ENCODE data around the gene PRKCSH.
"Not testable (repeated sequence)": the region's sequence is repeated elsewhere in the genome, so short reads cannot be mapped to it uniquely, and the experiment has no call there.

PRKCSH gene

DNA sequence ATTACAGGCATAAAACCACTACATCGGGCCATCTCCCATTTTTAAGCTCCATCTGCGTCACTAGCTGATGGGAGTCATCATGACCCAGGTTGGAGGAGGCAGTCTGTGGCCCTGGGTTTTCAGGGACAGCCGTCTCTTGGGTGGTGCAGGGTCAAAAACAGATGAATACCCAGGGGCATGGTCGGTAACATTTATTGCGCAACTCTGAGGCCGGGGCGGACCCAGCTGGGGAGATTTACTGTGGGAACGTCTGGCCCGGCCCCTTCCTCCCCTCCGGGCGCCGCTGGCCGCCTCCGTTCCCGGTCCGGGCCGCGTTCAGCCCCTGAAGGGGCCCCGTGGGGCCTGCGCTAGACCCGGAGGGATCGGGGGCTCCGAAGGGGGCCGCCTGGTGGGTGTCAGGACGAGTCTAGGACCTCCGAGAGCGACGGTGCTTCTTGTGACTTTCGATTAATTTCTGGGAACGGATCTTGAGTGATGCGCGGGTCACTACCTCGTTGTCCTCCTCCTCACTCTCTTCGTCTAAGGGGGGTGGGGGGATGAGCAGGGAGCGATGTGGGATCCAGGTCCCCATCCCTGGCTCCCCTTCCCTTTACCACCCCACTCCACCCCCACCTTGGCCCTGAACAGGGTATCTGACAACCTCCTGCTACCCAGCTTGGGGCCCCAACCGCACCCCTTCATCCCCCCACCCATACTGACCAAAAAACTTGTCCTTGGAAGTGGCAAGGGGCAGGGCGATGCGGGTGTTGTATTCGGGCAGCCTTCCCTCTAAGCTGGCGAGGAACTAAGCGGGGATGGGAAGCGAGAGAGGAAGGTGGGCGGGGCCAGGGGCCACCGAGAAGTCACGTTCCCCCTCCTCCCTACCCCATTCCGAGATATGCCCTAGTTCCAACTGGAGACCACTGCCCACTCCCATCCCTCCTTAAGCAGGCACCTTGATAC is 14.7 kb upstream of the PRKCSH start:
- DNase-seq = peak; percentile 30

DNA sequence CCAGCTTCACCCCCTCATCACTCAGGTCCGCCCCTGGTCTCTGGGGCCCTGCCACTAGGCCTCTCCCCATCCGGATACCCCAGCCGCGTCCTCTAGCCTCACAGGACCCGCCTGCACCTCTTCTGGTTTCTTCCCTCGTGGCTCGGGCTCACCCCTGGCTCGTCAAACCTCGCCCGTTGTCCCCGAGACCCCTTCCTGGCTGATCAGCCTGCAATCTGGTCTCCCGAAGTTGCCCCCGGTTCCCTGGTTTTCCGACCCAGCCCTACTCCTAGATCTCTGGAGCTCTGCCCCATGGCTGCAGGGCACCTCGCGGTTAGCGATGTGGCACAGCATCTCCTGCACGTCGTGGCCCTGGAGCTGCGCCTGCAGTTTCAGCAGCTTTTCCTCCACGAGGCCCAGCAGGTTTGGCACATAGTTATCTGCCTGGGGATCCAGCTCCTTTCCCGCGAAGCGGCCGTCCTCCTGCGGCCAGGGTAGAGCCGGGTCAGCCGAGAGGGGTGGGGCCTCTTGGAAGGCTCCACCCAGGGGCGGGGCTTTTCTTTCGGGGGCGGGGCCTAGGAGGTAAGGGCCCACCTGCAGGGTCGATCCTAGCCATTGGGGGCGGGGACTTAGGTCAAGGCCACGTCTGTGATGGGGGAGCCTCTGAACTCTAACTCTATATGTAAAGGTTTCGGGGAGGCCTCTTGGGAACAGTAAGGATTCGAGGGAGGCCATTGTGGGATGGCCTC is 13.9 kb upstream of the PRKCSH start:
- DNase-seq = no peak

DNA sequence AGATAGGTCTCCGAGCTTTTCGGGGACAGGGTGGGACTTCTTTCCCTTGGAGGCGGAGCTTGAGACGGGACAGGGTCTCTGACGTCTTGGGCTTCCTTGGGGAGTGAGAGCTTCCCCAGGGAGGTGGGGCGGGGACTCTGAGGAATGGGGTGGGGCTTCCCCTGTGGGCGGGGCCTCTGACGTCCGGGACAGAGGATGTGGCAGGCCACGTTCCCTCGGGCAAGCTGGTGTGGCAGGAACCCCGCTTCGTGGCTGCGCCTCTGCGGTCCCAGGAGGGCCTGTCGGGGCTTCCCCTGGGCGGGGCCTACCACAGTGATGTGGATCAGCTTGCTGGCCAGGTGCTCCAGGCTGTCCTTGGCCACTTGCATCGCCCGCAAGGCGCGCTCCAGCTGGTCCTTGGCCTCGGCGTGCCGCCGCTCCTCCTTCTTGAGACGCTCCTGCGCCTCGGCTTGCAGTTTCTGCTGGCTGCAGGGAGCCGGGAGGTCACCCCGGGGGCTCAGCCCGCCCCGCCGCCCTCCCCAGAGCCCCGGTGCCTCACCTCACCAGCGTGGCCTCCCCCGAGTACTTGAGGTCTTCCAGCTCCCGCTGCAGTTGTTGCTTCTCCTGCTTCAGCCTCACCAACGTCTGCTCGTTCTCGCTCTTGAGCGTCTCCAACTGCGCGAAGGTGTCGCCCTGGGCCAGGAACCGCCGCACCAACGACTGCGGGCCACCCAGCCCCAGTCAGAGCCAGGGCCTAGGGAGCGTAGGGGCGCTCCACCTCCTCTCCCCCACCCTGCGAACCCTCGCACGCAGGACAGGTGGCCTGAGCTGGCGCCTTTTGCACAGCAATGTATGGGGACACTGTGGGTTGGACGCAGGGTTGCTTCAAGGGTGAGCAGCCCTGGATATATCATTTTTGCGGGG is 13.0 kb upstream of the PRKCSH start:
- DNase-seq = no peak

DNA sequence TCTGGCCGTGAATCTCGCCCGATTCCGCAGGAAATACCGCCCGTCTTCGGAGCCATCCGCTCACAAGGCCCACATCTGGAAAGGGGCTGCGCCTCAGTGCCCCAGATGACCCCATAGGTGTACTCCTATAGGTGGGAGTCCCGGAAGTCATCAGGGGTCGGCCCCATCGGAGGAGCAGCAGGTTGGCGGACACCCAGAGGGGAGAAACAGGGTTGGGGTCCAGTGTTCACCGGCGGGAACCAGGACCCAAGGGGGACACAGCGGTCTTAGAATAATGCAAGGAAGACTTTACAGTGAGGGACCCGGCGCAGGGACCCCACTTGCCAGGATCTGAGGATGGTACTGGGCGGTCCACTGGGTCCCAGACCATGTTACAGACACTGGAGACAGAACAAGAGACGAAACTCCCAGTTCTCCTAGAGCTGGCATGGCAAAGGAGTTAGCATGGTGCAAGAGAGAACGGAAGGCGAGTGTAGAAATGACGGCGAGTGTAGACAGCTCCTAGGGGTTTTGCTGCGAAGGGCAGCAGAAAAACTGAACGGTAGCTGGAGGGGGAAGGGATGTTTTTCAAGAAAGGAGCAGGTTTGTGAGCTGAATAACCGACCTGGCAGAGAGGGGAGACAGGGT is 12.2 kb upstream of the PRKCSH start:
- DNase-seq = no peak

DNA sequence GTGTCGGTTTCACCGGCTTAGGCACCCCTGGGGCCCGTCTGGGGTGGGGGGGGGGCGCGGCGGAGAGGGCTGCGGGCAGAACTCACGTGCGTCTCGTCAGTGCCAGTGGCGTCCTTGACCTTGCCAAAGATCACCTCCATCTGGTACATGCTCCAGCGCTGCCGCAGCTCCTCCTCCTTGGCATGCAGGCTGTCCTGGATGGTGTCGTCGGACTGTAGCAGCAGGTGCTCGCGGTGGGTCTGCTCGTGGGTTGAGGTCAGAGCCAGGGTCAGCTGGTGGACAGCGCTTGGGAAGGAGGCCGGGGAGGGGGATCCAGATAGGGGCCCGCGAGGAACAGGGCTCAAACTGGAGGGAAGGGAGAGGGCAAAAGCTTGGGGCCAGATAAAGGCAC is 11.6 kb upstream of the PRKCSH start:
- no peak for DNase-seq

DNA sequence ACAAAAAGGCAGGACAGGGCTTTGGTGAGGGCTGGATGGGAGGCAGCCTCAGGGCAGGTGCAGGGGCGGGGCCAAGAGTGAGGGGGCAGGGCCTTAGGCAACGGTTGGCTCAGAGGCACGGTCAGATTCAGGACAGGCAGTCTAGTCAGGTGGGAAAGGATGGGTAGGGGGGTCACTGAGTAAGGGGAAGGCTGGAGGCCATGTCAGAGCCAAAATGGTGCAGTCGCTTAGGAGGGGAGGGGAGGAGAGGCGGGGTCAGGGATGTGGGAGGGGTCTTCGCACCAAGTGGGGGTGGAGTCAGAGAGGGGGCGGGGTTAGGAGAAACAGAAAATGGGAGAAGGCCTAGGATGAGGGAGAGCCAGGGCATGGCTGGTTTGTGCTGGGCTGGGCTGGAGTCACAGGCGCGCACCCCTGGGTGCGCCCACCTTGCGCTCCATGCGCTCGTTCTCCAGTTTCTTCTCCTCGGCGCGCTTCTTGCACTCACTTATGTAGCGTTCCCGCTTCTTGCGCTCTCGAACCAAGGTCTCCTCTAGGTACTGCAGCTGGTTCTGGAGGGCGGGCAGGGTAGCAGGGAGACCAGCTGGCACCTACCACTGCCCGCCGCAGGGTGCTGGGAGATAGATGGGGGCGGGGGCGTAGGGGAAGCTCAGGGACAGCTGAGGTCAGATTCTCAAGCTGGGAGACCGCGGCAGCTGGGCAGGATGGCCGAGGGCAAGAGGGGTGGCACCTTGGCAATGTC is 9.5 kb upstream of the PRKCSH start:
- no peak for DNase-seq

DNA sequence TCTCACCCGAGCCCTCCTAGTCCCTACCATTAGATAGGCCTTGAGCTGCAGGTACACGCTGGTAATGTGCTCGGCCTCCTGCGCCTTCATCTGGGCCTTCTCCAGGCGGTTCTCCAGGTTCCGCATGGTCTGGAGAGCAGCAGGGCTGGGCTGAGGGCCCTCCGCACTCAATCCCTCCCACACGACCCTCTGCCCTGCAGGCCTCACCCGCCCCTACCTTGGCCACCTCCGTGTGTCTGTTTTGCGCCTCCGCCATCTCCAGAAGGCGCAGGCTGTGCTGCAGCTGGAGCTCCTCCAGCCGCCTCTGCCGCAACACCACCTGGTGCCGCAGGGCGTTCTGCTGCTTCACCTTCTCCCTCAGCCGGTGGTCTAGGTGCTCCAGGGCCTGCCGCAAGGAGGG is 8.8 kb upstream of the PRKCSH start:
- DNase-seq = no peak

DNA sequence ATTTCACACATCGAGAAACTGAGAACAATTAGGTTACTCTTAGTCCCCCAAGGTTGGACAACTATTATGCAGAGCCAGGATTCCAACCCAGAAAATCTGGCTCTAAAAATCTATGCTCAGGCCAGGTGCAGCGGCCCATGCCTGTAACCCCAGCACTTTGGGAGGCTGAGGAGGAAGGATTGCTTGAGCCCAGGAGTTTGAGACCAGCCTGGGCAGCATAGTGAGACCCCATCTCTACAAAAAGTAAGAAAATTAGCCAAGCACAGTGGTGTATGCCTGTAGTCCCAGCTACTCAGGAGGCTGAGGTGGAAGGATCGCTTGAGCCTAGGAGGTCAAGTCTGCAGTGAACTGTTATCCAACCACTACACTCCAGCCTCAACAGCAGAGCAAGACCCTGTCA is 1.9 kb upstream of the PRKCSH start:
- not testable (repeated sequence) for DNase-seq

DNA sequence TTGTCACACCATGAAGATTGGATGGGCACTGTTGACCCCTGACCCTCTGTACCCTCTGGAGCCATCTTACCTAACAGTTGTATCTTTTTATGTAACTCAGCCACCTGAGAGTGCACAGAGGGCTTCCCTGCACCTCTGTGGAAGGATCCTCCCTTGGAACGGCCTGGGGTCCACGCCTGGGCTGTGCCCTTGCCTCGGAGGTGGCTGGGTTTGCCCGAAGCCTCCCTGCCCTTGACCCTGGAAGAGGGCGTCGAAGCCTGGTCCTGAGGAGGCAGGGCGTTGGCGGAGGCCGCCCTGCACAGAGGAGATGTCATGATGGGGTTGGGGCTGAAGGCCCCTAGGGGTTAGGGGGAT is 755 bp upstream of the PRKCSH start:
- DNase-seq = no peak

DNA sequence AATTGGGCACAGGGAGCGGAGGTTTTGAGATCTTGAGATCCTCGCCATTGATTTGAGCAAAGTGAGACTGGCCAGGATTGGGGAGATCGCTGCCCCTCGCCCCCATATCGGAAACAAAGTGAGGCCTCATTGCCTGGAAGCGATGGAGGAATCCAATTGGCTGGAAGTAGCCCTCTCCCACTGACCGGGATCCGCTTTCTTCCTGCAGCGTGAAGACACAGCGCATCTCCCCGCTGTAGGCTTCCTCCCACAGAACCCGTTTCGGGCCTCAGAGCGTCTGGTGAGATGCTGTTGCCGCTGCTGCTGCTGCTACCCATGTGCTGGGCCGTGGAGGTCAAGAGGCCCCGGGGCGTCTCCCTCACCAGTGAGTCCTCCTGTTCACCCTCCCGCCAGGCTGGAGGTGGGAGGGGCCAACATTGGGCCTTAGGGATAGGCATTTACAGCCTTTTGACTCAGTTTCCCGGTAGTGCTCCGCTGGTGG is 438 bp downstream of the PRKCSH start:
- no peak for DNase-seq

DNA sequence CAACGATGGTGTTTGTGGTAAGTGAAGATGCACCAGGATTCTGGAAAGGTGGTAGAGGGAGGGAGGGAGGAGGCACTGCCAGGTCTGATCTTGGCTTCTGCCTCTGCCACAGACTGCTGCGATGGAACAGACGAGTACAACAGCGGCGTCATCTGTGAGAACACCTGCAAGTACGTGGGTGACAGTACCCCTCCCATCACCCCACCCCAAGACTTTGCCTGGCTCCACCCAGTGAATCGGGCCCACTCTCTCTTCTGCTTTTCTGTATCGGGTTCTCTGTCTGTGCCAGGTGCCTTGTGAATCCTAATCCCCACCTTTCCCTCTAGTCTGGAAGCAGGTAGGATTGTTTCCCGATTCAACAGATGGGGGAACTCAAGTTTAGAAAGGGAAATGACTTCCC is 2.5 kb downstream of the PRKCSH start:
- no peak for DNase-seq

DNA sequence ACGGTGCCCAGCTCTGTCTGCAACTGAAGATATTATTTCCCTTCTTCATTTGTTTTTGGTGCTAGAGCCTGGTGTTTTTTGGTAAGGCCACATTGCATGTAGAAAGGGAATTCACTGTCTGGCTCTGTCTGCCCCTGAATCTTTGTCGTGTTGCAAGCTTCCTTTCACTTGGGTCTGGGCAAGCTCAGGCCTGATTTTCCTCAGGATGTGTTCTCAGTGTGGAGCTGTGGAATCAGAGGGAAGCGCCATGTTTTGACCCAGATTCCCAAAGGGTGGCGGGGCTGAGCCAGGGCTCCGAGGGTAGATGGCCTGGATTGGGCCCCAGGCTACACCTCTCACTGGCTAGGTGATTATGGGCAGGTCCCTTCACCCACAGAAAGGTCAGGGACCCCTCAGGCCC is 8.6 kb downstream of the PRKCSH start:
- no peak for DNase-seq

DNA sequence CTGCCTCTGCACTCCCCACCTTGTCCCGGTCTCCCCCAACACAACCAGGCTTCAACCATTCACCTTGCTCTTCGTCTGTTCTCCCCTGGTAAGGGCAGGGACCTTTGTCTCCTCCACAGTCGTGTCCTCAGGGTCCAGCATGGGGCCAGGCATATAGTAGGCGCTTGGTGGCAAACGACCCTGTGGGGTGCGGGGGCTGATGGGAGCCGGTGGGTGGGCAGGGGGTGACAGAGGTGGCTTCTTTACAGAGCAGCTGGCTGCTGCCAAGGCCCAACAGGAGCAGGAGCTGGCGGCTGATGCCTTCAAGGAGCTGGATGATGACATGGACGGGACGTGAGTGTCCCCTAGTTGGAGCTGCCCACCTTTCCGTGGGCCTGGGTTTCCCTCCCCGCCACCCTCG is 9.7 kb downstream of the PRKCSH start:
- no peak for DNase-seq

DNA sequence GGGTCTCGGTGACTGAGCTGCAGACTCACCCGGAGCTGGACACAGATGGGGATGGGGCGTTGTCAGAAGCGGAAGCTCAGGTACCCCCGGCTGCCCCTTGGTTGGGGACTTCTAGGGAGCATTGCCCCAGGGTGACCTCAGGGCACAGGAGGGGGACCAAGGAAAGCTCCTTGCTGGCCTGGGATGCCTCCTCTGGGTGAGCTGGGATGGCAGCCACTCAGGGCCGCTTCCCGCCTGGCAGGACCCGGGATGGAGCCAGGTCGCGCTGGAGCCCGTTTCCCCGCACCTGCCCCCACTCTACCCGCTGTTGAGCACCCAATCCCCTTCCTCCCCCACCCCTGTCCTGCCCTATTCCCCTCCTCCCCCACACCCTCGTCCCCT is 10.8 kb downstream of the PRKCSH start:
- no peak for DNase-seq

DNA sequence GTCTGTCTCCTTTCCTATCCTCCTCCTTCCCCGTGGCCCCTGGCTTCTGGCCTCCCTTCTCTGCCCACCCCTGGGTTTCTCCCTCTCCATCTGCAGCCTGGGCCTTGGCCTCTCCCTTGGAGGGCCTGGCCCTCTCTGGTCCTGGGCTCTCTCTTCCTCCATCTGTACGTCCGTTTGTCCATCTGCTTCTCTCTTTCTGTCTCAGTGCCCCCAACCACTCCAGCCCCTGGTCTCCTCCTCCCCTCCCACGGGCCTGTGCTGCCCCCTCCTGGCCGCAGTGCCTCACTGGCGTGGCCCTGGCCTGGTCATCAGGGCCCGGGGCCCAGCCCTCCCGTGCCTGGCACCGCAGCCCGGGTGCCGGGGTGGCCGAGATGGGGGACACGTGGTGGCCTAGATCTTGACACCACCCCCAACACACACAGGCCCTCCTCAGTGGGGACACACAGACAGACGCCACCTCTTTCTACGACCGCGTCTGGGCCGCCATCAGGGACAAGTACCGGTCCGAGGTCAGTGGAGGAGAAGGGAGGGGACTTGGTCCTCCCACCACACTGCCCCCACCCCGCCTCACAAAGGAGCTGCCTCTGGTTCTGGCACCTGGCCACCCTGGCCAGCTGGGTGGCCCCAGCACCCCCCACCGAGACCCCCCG is 11.3 kb downstream of the PRKCSH start:
- DNase-seq = no peak

DNA sequence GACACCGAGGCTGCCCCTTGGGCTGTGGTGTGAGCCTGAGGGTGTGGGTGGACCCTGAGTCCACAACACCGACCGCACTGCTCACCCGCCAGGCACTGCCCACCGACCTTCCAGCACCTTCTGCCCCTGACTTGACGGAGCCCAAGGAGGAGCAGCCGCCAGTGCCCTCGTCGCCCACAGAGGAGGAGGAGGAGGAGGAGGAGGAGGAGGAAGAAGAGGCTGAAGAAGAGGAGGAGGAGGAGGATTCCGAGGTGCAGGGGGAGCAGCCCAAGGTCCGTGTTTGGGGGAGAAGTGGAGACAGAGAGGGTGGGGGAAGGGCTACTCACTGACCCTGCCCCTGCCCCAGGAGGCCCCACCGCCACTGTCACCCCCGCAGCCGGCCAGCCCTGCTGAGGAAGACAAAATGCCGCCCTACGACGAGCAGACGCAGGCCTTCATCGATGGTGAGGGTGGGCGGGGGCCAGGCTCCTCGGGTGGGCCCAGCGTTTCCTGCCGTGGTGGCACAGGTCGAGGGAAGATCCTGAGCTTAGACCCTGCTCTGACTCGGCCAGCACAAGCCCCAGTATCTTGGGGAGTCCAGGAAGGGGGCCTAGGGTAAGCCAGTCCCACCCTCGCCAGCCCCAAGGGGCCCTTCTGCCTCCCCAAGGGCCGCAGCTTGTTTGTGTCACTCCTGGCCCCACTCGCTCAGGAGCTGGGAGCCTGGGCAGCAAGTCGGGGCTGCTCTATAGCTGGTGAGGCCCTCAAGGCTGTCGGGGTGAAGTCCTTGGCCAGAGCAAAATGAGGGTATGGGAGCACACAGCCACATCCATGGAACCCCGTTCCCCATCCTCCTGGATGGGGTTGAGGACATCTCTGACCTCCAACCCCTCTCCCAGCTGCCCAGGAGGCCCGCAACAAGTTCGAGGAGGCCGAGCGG is 12.2 kb downstream of the PRKCSH start:
- DNase-seq = no peak

DNA sequence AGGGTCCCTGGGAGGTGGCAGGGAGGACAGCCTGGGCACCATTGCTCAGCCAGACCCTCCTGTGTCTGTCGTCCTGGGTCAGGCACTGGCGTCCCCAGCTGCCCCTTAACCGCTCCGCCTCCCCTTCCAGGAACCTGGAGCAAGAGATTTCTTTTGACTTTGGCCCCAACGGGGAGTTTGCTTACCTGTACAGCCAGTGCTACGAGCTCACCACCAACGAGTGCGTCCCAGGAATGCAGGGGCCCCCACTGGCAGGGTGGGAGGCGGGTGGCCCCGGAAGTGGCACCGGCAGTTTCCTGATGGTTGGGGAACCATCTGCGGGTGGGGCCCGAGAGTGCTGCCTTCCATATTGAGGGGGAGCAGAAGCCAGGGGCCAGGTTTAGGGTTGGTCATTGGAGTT is 13.0 kb downstream of the PRKCSH start:
- no peak for DNase-seq

DNA sequence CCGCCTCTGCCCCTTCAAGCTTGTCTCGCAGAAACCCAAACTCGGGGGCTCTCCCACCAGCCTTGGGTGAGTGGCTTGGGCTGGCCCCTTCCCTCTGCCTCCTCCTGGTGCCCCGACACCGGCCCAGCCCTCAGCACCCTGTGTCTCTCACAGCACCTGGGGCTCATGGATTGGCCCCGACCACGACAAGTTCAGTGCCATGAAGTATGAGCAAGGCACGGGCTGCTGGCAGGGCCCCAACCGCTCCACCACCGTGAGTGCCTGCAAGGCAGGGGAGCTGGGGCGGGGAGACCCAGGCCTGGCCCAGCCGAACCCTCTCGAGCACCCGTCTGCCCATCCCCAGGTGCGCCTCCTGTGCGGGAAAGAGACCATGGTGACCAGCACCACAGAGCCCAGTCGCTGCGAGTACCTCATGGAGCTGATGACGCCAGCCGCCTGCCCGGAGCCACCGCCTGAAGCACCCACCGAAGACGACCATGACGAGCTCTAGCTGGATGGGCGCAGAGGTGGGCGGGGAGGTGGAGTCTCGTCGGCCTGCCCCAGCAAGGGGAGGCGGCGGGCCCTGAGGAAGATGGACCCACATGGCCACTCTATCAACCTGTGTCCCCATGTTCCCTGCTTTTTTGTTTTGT is 13.6 kb downstream of the PRKCSH start:
- DNase-seq = no peak

DNA sequence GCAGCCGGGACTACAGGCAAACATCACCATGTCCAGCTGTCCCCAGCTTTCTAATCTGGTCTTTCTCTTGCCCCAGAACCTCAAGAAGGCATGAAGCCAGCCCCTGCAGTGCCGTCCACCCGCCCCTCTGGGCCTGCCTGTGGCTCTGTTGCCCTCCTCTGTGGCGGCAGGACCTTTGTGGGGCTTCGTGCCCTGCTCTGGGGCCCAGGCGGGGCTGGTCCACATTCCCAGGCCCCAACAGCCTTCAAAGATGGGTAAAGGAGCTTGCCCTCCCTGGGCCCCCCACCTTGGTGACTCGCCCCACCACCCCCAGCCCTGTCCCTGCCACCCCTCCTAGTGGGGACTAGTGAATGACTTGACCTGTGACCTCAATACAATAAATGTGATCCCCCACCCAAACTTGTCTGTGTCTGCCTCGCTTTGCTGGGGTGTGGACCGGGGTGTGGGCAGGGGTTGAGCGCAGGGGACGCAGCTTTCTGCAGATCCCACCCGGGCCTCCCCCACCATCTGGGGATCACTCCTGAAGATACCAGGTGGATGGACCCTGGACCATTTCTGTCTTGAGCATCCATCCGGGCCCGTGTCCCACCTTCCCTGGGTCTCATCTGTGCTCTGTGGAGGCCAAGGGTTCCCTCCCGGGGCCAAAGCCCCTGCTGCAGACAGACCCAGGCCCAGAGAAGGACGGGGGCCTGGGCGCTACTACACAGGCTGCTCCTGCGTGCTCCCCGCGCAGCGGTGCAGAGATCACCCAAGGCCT is 15.3 kb downstream of the PRKCSH start:
- DNase-seq = no peak

All from NCI-H510A (cell line).